DMS79 treated with DMSO at 0.1 percent for 48 hours (cell line): Measurements from ENCODE around the gene HNRNPF.
"Not testable (repeated sequence)": the region's sequence is repeated elsewhere in the genome, so short reads cannot be mapped to it uniquely, and the experiment has no call there.

Experiments
- DNase-seq: peaks from one replicate; lab custom pipeline; 2025; lab: John Stamatoyannopoulos, UW

Gene HNRNPF

DNA sequence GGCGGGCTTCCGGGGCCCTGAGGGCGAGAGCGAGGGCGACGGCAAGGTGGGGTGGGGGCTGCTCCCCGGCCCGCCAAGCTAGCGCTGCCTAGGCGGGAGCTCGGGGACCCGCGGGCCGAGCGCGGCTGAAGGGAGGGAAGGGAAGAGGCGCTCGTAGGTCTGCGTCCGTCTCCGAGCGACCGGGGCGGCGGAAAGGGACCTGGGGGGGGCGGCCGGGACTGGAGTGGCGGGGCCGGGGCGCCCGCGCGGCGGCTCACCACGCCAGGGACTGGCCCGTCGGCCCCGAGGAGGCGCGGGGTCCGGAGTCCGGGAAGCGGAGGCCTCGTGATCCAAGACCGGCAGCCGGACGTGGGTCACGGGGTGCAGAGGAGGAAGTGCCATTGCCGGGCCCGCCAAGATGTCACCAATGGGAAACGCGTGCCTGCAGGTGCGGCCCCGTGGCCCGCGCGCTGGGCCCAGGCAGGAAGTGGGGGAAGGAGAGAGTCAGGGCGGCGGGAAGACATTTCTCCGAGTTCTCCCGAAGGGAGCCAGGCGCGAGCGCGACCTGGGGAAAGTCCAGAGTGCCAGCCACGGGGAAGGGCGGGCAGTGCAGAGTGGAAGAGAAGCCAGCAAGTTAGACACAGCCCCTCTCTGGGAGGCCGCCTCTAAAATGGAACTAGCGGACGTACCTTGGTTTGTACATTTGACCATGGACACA is 11.9 kb downstream of the HNRNPF start:
- peak; percentile 41 for DNase-seq

DNA sequence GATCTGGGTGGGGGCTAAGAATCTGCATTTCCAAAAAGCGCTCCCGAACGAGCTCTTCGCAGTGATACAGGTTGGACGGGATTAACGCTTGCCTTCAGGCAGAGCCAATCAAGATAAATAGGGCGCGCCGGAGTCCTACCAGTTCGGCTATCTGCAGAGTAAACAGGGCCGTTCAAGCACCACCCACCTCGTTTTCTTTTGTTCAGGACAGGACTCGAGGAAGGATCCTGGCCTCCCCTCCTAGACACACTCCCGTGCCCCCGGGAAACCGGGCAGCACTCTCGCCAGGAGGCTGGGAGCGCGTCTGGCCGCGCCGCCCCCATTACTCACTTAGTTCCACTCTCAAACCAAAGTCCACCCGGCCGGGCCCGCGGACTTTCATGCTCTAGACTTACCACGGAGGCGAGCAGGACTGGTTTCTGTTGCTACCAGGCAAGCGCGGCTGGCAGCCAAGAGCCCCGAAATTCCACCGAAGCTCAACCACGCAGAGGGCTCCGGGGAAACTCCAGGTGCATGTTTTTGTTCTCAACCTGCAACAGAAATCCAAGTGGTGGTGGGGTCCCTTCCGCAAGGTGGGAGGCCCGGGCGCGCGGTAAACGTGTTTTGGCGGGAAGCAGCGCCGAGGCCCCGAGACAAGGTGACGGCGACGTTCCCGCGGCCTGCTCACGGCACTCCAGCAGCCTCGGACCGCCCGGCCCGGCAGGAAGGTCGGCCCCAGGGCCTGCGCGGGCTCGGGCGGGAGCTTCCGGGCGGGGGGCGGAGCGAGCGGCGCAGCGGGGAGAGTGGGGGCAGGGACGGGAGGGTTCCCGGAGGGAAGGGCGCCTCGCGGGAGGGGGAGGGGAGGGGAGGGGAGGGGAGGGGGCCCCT is 12.7 kb downstream of the HNRNPF start:
- DNase-seq = peak; percentile 30

DNA sequence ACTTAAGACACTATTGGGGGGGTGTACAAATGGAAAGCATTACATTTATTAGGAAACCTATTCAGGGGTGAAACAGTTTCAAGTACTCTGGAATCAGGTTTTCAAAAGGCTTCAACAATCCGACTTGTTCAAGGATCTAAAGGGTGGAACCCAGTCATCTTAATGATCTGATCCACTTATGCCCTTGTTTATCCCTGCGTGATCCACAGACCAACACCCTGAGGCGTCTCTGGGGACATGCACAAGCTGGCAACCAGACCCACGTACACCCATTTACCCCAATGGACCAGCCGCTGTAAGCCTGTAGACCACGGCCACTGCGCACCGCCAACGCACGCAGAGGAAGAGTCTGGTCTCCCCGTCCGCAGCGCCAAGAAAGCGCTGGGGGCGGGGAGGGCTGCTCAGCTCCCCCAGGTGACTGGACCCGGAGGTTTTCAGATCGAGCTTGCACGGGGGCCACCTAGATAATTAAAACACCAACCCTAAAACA is 13.4 kb downstream of the HNRNPF start:
- DNase-seq = no peak

DNA sequence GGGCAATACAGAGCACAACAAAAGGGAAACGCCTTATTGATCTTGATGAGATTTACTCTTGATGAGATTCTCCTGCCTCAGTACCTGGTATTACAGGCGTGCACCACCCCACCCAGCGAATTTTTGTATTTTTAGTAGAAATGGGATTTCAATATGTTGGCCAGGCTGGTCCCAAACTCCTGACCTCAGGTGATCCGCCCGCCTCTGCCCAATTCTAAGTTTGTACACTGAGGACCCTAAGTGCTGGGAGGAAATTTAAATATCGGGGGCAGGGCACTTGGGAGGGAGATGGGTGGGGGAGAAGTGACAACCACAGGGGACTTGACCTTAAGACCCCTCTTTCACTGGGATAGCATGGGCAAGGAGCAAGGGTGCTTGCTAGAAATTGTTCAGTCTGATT is 14.1 kb downstream of the HNRNPF start:
- DNase-seq = no peak

DNA sequence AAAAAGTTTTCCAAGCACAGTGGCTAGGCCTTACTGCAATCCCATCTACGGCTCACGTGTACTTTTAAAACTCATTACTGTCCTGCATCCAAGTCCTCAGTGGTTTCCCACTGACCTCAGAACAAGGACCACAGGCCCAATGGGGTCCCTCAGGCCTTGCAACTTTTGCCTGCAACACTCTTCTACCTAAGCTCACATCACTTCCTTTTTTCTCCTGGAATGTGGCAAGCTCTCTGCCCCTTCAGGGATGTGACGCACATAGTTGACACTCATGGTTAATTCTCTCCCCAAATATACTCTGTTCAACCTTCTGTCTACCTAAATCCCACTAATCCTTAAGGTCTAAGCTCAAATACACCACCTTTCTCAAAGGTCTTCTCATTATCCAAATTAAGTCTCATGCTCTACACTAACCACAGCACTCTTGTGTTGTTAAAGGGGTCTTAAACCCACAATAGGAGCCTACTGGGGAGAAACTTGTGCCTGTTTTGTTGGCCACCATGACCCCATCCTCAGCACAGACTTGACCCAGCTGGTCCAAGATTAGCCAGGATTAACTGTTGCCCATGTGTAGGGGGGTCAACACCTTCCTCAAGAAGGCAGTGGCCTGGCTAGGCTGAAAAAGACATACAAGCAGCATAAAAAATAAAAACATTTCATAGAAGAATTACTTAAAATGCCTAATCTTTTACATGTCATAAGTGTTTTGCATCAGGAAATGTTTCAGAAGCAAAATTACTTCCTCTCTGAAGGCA is 15.2 kb downstream of the HNRNPF start:
- no peak for DNase-seq

DNA sequence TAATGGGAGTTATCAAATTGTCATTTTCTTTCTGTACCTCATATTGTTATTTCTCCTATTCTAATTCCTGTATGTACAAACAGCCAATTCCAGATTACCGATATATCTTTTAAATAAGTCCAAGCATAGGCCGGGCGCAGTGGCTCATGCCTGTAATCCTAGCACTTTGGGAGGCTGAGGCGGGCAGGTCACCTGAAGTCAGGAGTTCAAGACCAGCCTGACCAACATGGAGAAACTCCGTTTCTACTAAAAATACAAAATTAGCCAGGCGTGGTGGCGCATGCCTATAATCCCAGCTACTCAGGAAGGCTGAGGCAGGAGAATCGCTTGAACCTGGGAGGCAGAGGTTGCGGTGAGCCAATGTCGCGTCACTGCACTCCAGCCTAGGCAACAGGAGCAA is 15.8 kb downstream of the HNRNPF start:
- not testable (repeated sequence) for DNase-seq

DNA sequence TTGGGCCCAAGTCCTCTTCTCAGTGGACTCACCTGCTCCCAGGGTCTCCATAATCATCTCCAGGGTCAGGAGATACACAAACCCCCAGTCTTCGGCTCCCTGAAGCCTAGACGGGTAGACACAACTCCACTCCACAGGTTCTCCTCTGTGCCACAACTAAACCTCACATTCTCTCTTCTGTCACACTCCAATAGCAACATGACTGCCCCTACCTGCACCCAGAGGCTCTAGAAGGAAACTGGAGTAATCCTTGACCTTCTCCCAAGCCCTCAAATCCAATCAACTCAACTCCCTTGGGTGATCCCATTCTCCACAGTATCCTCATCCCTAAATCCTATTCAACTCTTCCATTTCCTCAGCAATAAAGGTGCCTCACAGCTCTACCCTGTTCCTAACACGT is 16.2 kb downstream of the HNRNPF start:
- no peak for DNase-seq

DNA sequence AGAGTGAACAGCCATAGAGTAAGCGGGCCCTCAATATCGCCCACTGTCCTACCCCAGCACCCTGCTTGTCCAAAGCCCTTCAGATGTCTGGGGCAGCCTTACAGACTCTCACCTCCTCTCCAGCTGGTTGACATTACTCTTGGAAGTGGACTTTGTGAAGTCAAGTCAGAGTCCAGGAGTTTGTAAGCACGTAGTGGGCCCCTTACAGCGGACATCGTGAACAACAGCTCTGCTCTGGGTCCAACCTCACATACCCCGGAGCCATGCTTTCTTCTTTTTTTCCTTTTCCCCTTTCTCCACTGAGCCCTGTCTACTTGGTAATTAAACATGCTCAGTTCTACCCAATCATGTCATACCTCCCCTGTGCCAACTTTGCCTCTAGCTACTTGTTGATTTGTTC is 17.5 kb downstream of the HNRNPF start:
- no peak for DNase-seq

DNA sequence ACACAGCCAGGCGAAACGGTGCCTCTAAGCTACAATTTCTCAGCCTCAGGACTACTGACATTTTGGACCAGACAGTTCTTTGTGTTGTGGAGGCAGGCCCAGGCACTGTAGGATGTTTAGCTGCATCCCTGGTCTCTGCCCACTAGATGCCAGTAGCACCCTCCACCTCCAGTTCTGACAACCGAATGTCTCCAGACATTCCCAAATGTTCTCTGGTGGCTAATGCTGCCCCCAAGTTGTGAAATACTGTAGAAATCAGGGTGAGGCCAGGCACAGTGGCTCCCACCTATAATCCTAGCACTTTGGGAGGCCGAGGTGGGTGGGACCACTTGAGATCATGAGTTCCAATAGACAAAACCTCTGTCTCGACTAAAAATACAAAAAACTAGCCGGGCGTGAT is 18.2 kb downstream of the HNRNPF start:
- DNase-seq = no peak

DNA sequence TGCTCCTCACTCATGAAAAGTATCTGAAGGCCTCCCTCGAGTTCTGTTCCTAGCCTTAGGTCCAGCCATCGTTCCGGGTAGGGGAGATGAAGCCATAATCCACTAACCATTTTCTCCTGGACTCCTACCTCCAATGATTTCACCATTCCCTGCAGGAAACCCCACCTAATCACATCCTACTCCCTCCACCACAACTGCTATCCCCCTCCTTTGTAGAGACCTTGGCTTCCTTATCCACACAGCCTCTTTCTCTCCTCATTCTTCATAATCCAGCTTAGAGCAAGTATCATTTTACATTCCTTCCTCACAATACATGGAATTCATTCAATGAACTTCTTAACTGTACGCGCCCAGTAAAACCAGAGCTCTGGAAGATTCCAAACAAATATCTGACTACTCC is 18.7 kb downstream of the HNRNPF start:
- DNase-seq = no peak

DNA sequence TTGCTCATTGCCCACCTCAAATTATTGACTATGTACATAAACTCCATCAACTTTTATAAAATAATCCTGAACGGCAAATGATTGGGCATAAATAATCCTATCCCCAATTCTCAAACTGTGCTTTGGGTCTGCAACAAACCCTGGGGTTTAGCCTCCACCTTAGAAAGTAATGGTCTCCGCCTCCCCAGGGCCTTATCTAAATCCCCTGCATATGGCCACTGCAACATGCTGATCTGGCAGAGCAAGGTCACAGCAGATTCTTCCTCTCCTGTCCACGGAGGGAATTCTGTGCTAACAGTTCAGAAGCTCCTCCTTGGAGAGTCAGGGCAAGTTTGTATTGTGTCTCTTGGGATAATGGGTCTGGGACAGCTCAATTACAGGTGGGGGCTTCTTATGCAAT is 19.1 kb downstream of the HNRNPF start:
- no peak for DNase-seq

DNA sequence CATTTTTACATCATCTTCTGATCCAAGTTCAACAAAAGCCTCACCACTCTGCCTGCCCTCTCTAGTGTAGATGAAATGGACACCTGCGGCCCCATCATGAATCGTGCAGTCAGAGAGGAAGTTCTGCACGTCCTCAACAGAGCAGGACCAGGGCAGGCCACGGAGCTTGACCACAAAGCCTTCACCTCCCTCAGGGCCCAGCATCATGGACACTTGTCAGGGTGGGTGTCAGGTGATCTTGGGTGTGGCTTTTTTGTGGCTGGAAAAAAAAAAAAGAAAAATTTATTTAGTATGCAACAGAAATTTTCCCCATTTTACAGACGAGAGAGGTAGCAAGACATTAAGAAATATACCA is 21.3 kb downstream of the HNRNPF start:
- no peak for DNase-seq

DNA sequence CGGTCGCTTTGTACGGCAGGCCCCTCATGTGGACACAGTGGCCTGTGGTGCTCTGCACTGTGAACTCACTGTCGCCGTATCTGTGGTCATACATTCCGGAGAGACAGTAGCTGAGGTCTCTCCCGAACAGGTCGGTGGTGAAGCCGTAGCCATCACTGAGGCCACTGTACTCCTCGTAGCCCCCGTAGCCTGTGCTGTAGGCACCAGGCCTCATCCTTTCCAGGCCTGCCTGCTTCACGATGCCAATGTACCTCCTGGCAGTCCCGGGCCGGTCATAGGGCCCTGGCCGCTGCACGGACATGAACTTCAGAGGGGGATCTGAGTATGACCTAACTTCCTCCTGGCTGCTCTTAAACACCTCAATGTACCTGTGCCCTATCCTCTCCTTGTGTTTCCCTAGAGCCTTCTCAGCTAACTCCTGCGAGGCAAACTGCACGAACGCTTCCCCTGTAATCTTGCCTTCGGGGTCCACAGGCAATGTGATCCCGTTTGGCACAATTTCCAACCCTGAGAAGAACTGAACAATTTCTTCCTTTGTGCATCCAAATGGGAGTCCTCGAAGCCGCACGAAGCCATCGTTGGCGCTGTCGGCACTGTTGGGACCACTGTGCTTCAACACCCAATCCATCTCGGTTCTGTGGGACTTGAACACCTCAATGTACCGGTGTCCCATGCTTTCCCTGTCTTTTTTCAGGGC is 21.9 kb downstream of the HNRNPF start:
- DNase-seq = no peak

DNA sequence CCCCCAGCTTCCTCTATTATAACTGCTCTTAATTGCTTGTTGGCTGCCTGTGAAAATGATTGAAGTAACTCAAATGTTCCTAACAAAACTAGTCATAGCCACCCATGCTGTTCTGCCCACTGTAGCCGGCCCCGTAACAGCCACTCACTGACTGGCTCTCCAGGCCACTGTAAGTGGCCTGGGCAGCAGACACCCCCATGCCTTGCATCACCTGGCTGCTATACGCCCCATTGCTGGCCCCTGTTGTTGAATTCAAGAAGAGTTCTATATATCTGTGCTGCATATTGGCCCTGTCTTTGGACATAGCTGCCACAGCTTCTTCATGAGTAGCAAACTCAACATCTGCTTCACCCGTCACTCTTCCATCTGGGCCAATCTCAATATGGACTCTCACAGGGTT is 22.4 kb downstream of the HNRNPF start:
- DNase-seq = no peak

DNA sequence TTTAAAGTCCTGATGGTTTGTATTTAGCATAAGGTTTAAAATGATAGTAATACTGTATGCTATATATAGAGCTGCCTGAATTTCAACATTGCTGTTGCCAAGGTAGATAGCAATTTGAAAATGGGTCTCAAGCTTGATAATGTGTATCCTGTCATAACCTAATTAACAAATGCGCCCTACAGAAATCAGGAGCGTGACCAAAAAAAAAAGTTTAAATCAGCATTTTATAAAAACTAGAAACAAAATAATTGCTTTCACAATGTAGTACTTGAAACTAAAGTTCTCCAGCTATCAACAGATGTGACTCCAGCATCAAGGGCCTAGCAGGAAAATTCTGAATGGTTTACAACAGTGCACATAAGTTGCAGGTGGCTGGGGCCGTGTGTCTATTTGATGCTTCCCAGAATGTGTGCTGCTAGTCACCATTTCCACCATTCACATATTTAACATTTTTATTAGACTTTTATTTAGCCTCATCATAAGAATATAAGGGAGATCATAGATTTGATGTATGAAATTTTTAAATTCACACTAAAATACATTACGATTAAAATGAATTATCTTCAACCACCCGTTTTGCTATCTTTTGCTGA is 23.5 kb downstream of the HNRNPF start:
- no peak for DNase-seq

DNA sequence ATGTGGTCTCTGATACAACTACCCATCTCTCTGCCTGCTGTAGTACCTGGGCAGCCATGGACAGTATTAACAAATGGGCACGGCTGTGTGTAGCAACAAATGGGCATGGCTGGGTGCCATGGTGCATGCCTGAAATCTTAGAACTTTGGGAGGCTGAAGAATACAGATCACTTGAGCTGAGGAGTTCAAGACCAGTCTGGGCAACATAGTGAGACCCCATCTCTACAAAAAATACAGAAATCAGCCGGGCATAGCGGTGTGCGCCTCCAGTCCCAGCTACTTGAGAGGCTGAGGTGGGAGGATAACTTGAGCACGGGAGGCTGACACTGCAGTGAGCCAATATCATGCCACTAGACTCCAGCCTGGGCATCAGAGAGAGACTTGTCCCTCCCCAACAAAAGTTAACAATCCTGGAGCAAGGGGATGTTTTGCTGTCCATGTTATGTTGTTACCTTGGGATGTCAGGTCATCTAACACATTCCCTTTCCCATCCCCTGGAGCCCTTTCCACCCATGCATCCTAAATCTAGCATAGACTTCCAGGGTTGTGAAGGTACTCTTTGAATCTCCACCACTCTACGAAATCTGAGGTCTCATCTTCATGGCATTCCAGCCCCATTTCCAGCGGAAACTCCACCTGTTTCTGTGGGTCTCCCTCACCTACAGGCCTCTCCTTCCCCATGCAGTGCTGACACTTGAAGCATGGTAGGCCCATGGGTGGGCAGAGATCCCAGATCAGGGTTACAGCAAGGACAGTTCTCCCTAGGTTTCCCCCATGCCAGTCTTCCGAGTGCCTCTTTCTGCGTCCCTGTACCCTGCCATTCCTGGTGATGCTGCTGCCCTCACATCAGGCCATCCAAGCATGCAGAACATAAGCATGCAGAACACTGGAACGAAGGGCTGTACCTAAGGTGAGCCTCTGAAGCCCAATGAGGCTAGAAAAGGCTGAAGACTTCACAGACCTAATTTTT is 24.4 kb downstream of the HNRNPF start:
- no peak for DNase-seq

DNA sequence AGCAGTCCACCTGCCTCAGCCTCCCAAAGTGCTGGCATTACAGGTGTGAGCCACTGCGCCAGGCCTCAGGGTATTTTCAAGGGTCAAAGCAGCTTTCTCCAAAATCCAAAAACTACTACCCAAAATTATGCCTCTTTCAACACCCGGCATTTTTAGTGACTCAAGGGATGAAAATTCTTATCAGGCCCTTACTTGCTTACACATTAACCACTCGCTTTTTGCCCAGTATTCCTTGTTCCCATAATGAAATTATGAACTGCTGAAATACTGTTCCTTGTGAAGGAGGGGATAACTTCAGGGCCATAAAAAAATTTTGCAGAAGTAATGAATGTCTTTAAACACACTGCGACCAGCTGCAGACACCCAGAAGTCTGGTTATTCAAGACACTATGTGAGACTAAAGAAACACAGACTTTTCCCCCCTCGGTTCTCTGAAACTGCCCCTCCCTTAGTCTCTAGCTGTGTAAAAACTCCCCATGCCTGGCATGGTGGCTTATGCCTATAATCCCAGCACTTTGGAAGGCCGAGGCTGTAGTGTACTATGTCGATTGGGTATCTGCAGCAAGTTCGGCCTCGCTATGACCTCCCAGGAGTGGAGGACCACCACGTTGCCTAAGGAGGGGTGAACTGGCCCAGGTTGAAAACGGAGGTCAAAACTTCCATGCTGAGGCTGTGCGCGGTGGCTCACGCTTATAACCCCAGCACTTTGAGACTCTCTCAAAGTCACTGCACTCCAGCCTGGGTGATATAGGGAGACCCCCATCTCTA is 25.6 kb downstream of the HNRNPF start:
- DNase-seq = no peak

DNA sequence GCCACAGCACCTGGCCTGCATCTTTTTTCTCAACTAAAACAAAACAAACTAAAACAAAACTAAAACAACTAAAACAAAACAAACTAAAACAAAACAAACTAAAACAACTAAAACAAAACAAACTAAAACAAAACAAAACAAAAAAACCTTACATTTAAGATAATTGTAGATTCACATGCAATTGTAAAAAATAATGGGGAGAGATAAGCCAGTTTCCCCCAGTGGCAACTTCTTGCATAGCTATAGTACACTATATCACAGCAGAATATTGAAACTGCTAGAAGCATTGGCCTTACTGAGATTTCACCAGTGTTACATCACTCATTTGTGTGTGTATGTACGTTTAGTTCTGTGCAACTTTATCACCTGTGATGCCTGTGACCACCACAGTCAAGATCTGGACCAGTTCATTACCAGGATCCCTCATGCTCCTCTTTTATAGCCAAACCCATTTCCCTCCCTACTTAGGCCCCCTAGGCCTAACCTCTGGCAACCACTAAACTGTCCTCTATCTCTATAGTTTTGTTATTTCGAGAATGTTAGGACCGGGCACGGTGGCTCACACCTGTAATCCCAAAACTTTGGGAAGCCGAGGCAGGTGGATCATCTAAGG is 28.3 kb downstream of the HNRNPF start:
- DNase-seq = no peak

DNA sequence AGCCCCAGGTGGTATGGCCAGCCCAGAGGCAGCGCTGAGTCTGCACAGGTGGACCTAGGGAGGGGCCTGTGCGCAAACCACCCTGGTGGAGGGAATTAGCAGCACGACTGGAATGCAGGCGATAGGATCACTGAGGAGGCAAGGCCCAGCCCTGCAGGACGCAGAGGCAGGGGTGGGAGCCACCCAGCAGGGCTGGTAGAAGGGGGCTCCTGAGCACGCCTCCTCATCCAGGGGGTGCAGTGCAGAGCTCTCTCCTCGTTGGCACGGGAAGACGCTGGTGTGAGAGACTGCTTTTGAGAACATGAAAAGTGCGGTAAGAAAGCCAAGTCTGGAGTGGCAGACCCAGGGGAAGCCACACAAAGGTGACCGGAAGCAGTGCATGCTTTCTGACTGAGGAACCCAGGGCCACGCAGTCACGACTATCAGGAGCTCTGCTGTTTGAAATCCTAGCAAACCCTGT is 31.5 kb downstream of the HNRNPF start:
- DNase-seq = no peak
